H9 (cell line): Measurements from ENCODE around the gene STAB2. TPM values are rescaled to one million over a fixed set of nuclear protein-coding genes. Genes with fewer than 3 reads are reported as not detected.

ENCODE experiments used
- DNase-seq: peaks from one replicate; pipeline ENCODE4 v3.0.0-alpha.2; 2017
- H2AFZ ChIP-seq: one replicate; pipeline ENCODE4 v1.6.1; 2013; ENCODE audit warnings: mild to moderate bottlenecking, low read length, control low read depth, moderate library complexity
- H2AK5ac ChIP-seq: 2 replicates; pipeline ENCODE4 v1.6.1; 2013; ENCODE audit warnings: low read length, control low read depth, mixed read lengths; ENCODE audit not compliant: insufficient read length
- H2BK120ac ChIP-seq: one replicate; pipeline ENCODE4 v1.6.1; 2013; ENCODE audit warnings: low read depth, mild to moderate bottlenecking, low read length, control low read depth, inconsistent platforms; ENCODE audit not compliant: poor library complexity, severe bottlenecking
- H2BK12ac ChIP-seq: 2 replicates; pipeline ENCODE4 v1.6.1; 2013; ENCODE audit warnings: low read length, control low read depth, mixed read lengths, low read depth; ENCODE audit not compliant: insufficient read length
- H2BK15ac ChIP-seq: 2 replicates; pipeline ENCODE4 v1.6.1; 2013; ENCODE audit warnings: low read depth, low read length, control low read depth
- H2BK20ac ChIP-seq: one replicate; pipeline ENCODE4 v1.6.1; 2013; ENCODE audit warnings: low read depth, mild to moderate bottlenecking, low read length, control low read depth, inconsistent platforms; ENCODE audit not compliant: poor library complexity, severe bottlenecking
- H2BK5ac ChIP-seq: 2 replicates; pipeline ENCODE4 v1.6.1; 2013; ENCODE audit warnings: low read length, control low read depth, mixed read lengths; ENCODE audit not compliant: insufficient read length
- H3K14ac ChIP-seq: 2 replicates; pipeline ENCODE4 v1.6.1; 2013; ENCODE audit warnings: low read length, control low read depth; ENCODE audit not compliant: insufficient read depth
- H3K18ac ChIP-seq: 2 replicates; pipeline ENCODE4 v1.6.1; 2013; ENCODE audit warnings: low read depth, mild to moderate bottlenecking, mixed read lengths, low read length, control low read depth; ENCODE audit not compliant: insufficient read length
- H3K23ac ChIP-seq: 2 replicates; pipeline ENCODE4 v1.6.1; 2013; ENCODE audit warnings: low read length, control low read depth, mixed read lengths, low read depth; ENCODE audit not compliant: insufficient read length
- H3K23me2 ChIP-seq: 2 replicates; pipeline ENCODE4 v1.6.1; 2013; ENCODE audit warnings: low read depth, mild to moderate bottlenecking, mixed read lengths, low read length, control low read depth; ENCODE audit not compliant: insufficient read length, poor library complexity, severe bottlenecking
- H3K27ac ChIP-seq: 2 replicates; pipeline ENCODE4 v1.5.1; 2013; ENCODE audit warnings: low read length, control low read depth, mixed read lengths, low read depth; ENCODE audit not compliant: insufficient read length
- H3K27me3 ChIP-seq: 2 replicates; pipeline ENCODE4 v1.6.1; 2013; ENCODE audit warnings: low read length, control low read depth, inconsistent platforms; ENCODE audit not compliant: insufficient read depth
- H3K4ac ChIP-seq: 2 replicates; pipeline ENCODE4 v1.6.1; 2013; ENCODE audit warnings: low read depth, mild to moderate bottlenecking, control low read depth, inconsistent platforms, low read length, moderate library complexity
- H3K4me1 ChIP-seq: 2 replicates; pipeline ENCODE4 v1.6.1; 2013; ENCODE audit warnings: low read length, control low read depth, inconsistent platforms; ENCODE audit not compliant: insufficient read depth
- H3K4me2 ChIP-seq: 2 replicates; pipeline ENCODE4 v1.6.1; 2013; ENCODE audit warnings: low read length, control low read depth, mixed read lengths; ENCODE audit not compliant: insufficient read length, insufficient read depth
- H3K56ac ChIP-seq: 2 replicates; pipeline ENCODE4 v1.6.1; 2013; ENCODE audit warnings: low read depth, mild to moderate bottlenecking, mixed read lengths, low read length, control low read depth; ENCODE audit not compliant: insufficient read length
- H3K79me1 ChIP-seq: 2 replicates; pipeline ENCODE4 v1.6.1; 2013; ENCODE audit warnings: low read depth, mild to moderate bottlenecking, moderate library complexity, low read length, control low read depth, inconsistent platforms; ENCODE audit not compliant: insufficient read depth, poor library complexity, severe bottlenecking
- H3K79me2 ChIP-seq: 2 replicates; pipeline ENCODE4 v1.6.1; 2013; ENCODE audit warnings: low read length, control low read depth, inconsistent platforms; ENCODE audit not compliant: insufficient read depth
- H3K9ac ChIP-seq: 2 replicates; pipeline ENCODE4 v1.6.1; 2013; ENCODE audit warnings: low read length, control low read depth, mixed read lengths; ENCODE audit not compliant: insufficient read length; ENCODE audit errors: extremely low read depth
- H3K9me3 ChIP-seq: one replicate; pipeline ENCODE4 v1.6.1; 2013; ENCODE audit warnings: low read depth, low read length, inconsistent platforms; ENCODE audit not compliant: control insufficient read depth
- H3T11ph ChIP-seq: one replicate; pipeline ENCODE4 v1.6.1; 2013; ENCODE audit warnings: mild to moderate bottlenecking, low read length, control low read depth, inconsistent platforms
- H4K20me1 ChIP-seq: one replicate; pipeline ENCODE4 v1.6.1; 2013; ENCODE audit not compliant: control insufficient read depth, insufficient read length, insufficient read depth
- H4K5ac ChIP-seq: 2 replicates; pipeline ENCODE4 v1.6.1; 2013; ENCODE audit warnings: low read depth, mild to moderate bottlenecking, mixed read lengths, low read length, control low read depth; ENCODE audit not compliant: insufficient read length
- H4K8ac ChIP-seq: replicated peaks from 2 replicates; pipeline ENCODE4 v1.6.1; 2013; ENCODE audit warnings: low read length, control low read depth, mixed read lengths, low read depth; ENCODE audit not compliant: insufficient read length
- H4K91ac ChIP-seq: 2 replicates; pipeline ENCODE4 v1.6.1; 2013; ENCODE audit warnings: low read depth, mild to moderate bottlenecking, moderate library complexity, mixed read lengths, low read length, control low read depth; ENCODE audit not compliant: insufficient read length
- H3K27ac Mint-ChIP-seq, 3 experiments: 2 replicates in 2 of 3; 3 replicates in 1 of 3; pipeline ENCODE4 v1.8.0; 2020 to 2021; ENCODE audit warnings: mixed read lengths in 3 of 3, mild to moderate bottlenecking in 1 of 3, moderate library complexity in 1 of 3
- H3K27me3 Mint-ChIP-seq: 2 replicates; pipeline ENCODE4 v1.8.0; 2021; ENCODE audit warnings: low read depth, mild to moderate bottlenecking, moderate library complexity, mixed read lengths
- H3K36me3 Mint-ChIP-seq, 3 experiments: 2 replicates in 2 of 3; 3 replicates in 1 of 3; pipeline ENCODE4 v1.8.0; 2020 to 2021; ENCODE audit warnings: low read depth in 3 of 3, mixed read lengths in 3 of 3; ENCODE audit not compliant: insufficient read depth in 1 of 3
- H3K4me1 Mint-ChIP-seq, 2 experiments: 2 replicates each; pipeline ENCODE4 v1.8.0; 2020; ENCODE audit warnings: mixed read lengths in 2 of 2
- H3K4me3 Mint-ChIP-seq, 2 experiments: 2 replicates in 1 of 2; 3 replicates in 1 of 2; pipeline ENCODE4 v1.8.0; 2020 to 2021; ENCODE audit warnings: mild to moderate bottlenecking in 2 of 2, mixed read lengths in 2 of 2, moderate library complexity in 1 of 2
- H3K9me3 Mint-ChIP-seq, 2 experiments: 2 replicates in 1 of 2; 3 replicates in 1 of 2; pipeline ENCODE4 v1.8.0; 2020; ENCODE audit warnings: mild to moderate bottlenecking in 2 of 2, mixed read lengths in 2 of 2, moderate library complexity in 1 of 2
- CTCF ChIP-seq: fragments of 200-600 bp; sonication (generic); conservative IDR thresholded peaks from 3 replicates; pipeline ENCODE4 v1.8.0; 2021; ENCODE audit warnings: antibody characterized with exemption, mild to moderate bottlenecking
- WGBS: extraction: QIAGEN DNeasy Blood & Tissue Kit; methylation state at CpG from one replicate; pipeline ENCODE4 v1.1.7; 2013; ENCODE audit warnings: missing lambda C conversion rate, low lambda C conversion rate, mixed read lengths; ENCODE audit not compliant: insufficient read length; ENCODE audit errors: extremely low coverage; 5-methylcytosine and 5-hydroxymethylcytosine counted together
- total RNA-seq: library from RNA; stranded (reverse); gene quantifications from 2 replicates; pipeline ENCODE4 v1.2.1, GENCODE V29; 2021

STAB2 gene
- total RNA-seq, 1 experiment from 2014 or later, result 0.02 TPM

GRCh38 chr12:103566398-103566797, 20.7 kb upstream of the STAB2 start:
- no peak overlapping the region for H2BK120ac ChIP-seq
- Mint-ChIP-seq H3K4me1 (peaks cover 4 to 5% of the 10 kb centered on the region in 2 experiments), H3K36me3 (peaks cover 0 to 17% (median 0%) of the 10 kb centered on the region in 3 experiments; a peak in 2 of 7 replicates), H3K27me3 (peaks cover 12% of the 10 kb centered on the region), H3K9me3 (peaks cover 20 to 24% of the 10 kb centered on the region in 2 experiments), H3K4me3 (no peak overlapping the region), H3K27ac (no peak overlapping the region)
- TF ChIP-seq CTCF, result no peak
- H3K4me2 ChIP-seq, result no peak overlapping the region
- H3K18ac ChIP-seq, result no peak overlapping the region
- no peak overlapping the region for H2BK20ac ChIP-seq
- no peak overlapping the region for H2BK5ac ChIP-seq
- no peak overlapping the region for H3K27ac ChIP-seq
- no peak overlapping the region for H3T11ph ChIP-seq
- H2BK12ac ChIP-seq, result no peak overlapping the region
- H2BK15ac ChIP-seq, result no peak overlapping the region
- no peaks in the 10 kb centered on the region for H3K4me1 ChIP-seq
- H3K9ac ChIP-seq, result no peak overlapping the region
- H3K79me2 ChIP-seq, result no peaks in the 10 kb centered on the region
- H3K14ac ChIP-seq, result no peak overlapping the region
- H4K91ac ChIP-seq, result no peak overlapping the region
- H3K9me3 ChIP-seq, result no peaks in the 10 kb centered on the region
- H4K8ac ChIP-seq, result no peak overlapping the region
- H3K23me2 ChIP-seq, result peaks cover 4% of the 10 kb centered on the region
- no peak for DNase-seq
- H2AFZ ChIP-seq, result no peak overlapping the region
- no peaks in the 10 kb centered on the region for H4K20me1 ChIP-seq
- no peaks in the 10 kb centered on the region for H3K79me1 ChIP-seq
- no CpG with 5 or more reads among the region's 1 CpG for whole genome bisulfite sequencing
- no peak overlapping the region for H3K23ac ChIP-seq
- H2AK5ac ChIP-seq, result no peak overlapping the region
- H3K27me3 ChIP-seq, result no peaks in the 10 kb centered on the region
- no peak overlapping the region for H3K56ac ChIP-seq
- H3K4ac ChIP-seq, result no peak overlapping the region
- H4K5ac ChIP-seq, result no peak overlapping the region
